Activated CD8-positive, alpha-beta memory T cell treated with anti-CD3 and anti-CD28 coated beads for 48 hours (primary cell): ENCODE data around the gene MCTP2.

Source experiments
- DNase-seq, 3 experiments: peaks; one replicate each; pipeline ENCODE4 v3.0.0-alpha.2; 2020; ENCODE audit warnings: low read depth in 2 of 3, low spot score in 2 of 3

MCTP2 gene

DNA sequence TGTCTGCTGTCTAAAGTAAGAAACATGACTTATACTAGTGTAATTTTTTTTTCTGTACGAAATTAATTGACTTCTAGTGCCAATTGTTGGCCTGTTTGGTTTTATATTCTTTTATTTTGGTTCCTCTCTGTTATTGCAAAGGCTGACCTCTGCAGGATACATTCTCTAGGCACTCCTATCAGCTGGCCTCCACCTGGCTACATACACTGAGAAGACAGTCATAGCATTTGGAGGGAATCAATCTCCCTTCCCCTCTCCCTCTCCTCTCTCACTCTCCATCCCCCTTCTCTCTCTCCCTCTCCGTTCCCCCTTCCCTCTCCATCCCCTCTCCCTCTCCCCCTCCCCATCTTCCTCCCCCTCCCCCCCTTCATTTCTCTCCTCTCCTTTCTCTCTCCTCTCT is 116.7 kb downstream of the MCTP2 start:
- DNase-seq = no peak

DNA sequence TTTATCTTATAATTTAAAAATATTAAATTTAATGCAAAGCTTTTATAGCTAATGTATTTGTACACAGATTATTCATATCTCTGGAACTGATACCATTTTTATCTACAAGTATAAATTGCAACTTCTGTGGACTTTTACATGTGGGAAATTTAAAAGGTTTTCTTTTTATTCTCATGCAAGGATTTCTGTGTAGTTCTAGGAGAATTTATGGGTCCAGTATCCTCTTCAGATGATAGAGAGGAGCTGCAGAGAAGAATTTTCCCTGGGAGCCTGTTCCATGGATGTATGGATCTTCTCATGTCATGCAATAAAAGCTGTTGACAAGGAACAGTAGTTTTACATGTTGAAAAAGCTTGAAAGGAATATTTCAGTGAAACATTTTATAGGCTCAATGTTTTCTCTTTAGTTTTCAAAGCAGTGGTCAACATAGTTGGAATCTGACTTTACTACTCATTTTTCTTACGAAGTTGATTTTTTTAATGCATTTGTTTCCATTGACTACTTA is 119.7 kb downstream of the MCTP2 start:
- no peak for DNase-seq

- DNase-seq = no peak
These were observed 121.5 kb downstream of the MCTP2 start for GRCh38 chr15:94352636-94353487.

DNA sequence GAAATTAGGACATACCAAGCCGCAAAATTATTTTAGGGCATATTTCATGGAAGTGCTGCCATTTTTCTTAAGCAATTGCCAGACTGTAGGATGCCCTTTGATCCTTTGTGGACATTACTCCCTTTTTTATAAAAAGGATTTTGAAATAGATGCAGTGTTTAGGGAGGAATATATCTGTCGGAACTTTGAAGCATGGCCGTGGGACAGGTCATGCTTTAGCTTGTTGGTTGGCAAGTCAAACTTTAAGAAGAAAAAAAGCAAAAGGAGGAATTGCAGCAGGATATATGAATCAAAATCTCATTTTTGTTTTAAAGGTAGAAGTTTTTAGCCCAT is 122.1 kb downstream of the MCTP2 start:
- DNase-seq = no peak

DNA sequence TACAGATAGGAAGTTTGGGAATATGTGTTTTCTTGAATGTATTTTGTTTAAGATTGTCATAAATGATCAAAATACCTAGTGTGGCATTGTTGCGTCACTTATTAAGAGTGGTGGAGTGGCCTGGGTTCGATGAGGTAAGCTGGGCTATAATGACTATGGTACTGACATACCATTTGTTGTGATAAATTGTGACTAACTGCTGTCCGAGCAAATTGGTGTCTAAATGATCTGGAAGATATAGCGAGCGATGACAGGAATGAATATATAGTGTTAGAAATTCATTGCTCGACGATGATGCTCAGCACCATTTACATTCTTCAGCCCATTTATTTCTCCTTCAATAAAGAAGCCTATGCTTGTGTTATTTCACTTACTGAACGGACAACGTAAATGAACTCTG is 123.3 kb downstream of the MCTP2 start:
- DNase-seq = no peak

DNA sequence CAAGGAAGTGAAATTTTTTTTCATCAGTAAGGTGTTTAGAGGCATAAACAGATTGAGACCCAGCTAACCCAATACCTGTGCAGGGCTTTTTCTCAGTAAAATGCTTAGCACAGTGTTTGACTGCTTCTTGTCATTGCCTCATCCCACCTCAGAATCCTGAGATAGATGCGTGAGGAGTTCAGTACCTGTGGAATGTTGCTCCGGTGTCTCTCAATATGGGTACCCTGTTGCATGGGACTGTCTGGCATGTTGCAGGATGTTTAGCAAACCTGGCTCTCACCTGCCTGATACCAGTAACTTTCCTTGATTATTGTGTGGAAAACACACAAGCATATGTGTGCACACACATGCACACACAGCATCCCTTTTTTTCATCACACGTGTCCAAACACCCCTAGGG is 128.4 kb downstream of the MCTP2 start:
- DNase-seq = no peak

- DNase-seq = no peak
These were observed 128.9 kb downstream of the MCTP2 start for GRCh38 chr15:94360251-94360685.

DNA sequence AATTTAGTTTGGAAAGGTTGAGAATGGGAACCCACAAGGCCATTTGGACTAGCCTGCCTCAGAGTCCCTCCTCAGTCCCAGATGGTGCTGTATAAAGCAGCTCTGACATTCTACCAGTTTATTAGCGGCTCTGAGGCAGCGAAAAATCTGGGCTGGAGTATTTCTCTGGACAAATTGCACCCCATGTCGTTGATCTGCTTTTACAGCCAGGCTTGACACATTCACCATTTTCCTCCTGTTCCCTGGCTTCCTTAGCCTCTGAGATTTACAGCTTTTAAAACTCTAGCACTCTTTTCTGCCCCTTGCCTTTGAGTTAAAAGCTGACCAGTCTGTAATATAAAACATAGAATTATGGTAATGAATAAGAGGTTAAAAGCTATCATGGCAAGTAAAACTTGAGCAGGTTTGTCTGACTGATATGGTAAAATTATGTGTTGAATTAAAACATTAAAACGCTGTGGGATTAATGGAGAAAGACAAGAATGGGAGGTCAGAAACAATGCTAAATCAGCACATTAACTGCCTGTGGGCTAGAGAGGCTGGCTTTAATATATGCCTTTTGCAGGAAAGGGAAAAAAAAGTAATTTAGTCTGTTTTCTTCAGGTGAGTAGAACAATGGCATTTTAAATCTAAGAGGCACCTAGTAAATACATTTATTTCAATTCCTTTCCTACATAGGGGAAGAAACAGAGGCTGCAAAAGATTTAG is 131.2 kb downstream of the MCTP2 start:
- no peak for DNase-seq

GRCh38 chr15:94363382-94363781 is 132.0 kb downstream of the MCTP2 start:
- no peak for DNase-seq

GRCh38 chr15:94366781-94367180 is 135.4 kb downstream of the MCTP2 start:
- no peak for DNase-seq

DNA sequence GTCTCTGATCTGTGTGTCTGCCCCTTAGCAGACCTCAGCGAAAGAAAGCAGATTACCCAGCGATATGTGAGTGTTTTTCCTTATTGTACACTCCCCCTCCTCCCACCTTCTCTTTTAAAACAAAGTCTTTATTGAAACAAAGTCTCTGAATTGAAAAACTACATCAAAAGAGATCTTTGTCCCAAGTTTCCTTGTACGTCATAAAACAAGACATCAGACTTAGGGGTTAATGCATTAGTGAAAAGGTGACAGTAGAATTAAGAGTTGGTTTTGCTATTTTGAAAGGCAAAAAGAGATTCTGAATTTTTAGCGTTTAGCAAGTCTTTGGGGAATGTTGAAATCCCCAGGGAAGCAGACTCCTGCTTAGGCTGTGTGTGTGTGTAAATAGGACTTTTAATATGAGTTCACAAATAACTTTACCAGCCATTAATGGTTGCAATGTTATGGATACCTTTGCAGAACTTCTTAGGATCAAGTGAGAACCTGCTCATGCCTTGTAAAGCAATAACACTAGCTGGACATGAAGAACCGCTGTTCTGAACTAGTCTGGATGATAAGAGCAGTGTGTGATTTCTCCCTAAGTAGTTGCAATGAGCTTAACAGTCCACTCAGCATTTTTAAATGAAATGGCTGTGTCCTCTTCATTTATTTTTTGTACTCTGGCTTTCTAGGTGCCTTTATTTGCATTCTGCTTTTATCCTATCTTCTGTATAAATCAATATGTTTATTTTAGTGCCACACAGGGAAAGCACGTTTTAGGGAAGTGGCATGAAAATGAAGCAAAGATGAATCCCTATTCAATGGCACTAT is 136.6 kb downstream of the MCTP2 start:
- no peak for DNase-seq

GRCh38 chr15:94370206-94370935 is 139.0 kb downstream of the MCTP2 start:
- no peak for DNase-seq

- DNase-seq = no peak
These were observed 139.6 kb downstream of the MCTP2 start for GRCh38 chr15:94370936-94371285.

GRCh38 chr15:94372821-94373220 is 141.5 kb downstream of the MCTP2 start:
- DNase-seq = no peak

- DNase-seq = no peak
These were observed 144.6 kb downstream of the MCTP2 start for GRCh38 chr15:94375997-94376396.

DNA sequence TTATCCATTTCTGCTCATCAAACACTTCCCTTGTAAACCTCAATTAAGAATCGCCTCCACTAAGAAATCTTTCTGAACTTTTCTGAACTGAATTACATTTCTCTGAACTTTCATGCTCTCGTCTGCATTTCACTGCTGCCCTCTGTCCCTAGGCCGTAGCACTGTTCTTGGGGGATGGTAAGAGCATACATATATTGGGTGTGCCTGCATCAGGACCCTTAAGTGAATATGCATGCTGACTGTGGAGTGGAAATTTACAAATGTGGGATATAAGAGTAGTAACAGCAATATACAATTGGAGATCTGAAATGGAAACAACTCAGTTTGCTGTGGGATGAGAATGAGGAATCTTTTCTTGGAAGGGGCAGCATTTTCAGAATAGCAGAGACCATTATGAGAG is 148.6 kb downstream of the MCTP2 start:
- DNase-seq = no peak

DNA sequence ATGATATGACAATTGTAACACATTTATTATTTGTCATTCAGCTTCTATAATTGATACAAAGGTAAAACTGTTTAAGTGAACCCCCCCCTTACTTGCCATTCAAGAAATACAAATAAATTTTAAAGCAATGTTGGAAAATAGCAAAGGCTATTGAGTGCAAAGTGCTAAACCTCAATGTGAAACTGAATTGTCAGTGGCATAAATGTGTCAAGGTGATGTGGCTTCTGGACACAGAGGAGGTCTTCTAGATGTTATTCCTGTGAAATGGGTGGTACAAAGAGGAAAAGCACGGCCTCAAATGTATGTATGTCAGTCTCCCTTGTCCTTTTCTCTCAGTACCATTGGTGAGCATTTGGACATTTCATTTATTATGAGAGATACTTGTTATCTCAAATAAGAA is 149.4 kb downstream of the MCTP2 start:
- DNase-seq = no peak

DNA sequence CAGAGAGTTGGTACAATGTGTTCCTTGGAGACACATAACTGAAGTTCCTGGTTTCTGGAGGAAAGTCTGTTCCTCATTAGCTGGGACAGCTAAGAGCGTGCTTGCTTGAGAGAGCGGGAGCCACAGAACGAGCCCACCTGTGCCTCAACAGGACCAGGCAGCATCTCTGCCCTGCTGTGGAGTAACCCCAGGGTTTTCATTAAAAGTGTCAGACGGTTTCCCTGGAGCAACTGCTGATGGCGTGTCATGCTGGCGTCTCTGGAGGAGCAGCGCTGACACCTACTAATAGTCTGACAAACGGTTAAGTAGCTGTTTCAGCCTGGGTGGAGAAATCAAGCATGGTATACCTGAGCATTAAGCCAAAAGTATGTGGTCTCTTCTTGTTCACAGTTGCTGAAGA is 150.0 kb downstream of the MCTP2 start:
- no peak for DNase-seq

DNA sequence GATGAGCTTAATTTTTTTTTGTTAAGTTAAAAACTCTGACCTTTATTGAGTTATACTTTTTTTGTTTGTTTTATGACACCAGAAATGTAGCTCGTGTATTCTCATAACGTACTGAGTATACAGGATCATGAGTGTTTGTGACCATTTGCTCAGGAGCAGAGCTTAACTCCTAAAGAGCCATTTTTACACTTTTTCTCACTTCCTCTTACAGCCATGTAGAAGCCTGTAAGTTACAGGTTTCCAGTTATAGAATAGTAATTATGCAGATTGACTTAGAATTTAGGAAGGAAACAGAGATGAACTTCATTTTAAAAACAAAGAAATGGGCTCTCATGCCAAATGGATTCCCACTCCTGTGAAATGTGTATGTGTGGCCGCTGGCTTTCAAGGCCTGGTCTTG is 151.7 kb downstream of the MCTP2 start:
- DNase-seq = no peak

GRCh38 chr15:94383706-94384105 is 152.3 kb downstream of the MCTP2 start:
- no peak for DNase-seq

GRCh38 chr15:94385441-94385840 is 154.1 kb downstream of the MCTP2 start:
- DNase-seq = no peak
